Stimulated activated CD4-positive, alpha-beta T cell treated with anti-CD3 and anti-CD28 coated beads, Interleukin-4, amount 100 ng/mL, for 1 hour (primary cell): ENCODE results near the gene ALDH3B1.

Source experiments
- DNase-seq: peaks from one replicate; pipeline ENCODE4 v3.0.0-alpha.2; 2020

The ALDH3B1 gene

DNA sequence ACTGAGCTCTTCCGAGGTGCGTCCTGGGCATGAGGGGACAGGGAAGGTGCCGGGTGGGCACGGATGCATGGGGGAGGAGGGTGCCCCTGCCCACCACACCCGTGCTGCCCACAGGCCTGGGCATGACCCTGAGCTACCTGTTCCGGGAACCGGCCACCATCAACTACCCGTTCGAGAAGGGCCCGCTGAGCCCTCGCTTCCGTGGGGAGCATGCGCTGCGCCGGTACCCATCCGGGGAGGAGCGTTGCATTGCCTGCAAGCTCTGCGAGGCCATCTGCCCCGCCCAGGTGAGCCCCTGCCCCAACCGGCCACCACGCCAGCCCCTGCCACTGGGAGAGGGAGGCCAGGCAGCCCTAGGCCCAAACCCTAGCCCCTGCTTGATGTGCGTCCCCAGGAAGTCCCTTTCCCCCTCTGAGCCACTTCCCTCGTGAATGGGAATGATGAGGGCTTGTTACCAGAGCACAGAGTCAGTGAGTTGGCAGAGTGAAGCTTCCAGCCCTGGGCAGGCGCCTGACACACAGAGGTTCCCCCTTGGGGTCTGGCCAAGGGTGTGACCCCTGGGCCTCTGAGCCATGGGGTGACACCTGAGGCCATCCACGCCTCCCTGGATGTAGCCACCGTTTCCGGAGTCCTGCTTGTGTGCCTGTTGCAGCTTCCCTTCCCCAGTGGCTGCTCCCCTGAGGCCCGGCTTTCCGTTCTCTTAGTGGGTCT is 23.0 kb downstream of the ALDH3B1 start:
- DNase-seq = no peak

DNA sequence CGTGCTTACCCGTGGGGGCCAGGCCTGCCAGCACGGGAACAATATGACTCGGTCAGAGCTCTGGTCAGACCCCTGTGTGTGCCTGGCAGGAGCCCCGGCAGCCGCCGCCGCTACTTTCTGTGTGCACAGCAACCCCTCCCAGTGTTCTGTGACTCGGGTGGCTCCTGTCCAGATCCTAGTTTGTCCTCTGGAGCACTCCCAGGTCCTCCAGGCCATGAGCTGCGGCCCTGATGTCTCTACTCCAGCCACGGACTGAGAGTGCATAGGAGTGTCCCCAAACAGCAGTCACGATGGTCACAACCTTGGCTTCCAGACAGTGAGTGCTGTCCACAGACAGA is 23.6 kb downstream of the ALDH3B1 start:
- DNase-seq = no peak

DNA sequence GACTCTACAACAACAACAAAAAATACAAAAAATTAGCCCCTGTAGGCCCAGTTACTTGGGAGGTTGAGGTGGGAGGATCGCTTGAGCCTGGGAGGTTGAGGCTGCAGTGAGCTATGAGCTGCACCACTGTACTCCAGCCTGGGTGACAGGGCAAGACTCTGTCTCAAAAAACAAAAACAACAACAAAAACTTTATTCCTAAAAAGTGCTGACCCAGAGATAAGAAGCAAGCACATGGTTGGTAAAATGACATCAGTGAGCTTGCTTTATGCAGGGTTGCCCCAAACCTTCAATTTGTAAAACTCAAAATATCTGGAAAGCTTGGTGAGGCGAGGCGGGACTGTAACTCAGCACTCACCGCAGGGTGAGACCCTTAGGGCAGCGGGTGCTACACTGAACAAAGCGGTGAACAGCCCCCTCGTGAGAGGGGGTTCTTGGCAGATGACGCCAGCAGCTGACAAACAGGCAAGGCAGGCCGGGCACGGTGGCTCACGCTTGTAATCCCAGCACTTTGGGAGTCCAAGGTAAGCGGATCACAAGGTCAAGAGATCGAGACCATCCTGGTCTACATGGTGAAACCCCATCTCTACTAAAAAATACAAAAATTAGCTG is 25.2 kb downstream of the ALDH3B1 start:
- DNase-seq = no peak

DNA sequence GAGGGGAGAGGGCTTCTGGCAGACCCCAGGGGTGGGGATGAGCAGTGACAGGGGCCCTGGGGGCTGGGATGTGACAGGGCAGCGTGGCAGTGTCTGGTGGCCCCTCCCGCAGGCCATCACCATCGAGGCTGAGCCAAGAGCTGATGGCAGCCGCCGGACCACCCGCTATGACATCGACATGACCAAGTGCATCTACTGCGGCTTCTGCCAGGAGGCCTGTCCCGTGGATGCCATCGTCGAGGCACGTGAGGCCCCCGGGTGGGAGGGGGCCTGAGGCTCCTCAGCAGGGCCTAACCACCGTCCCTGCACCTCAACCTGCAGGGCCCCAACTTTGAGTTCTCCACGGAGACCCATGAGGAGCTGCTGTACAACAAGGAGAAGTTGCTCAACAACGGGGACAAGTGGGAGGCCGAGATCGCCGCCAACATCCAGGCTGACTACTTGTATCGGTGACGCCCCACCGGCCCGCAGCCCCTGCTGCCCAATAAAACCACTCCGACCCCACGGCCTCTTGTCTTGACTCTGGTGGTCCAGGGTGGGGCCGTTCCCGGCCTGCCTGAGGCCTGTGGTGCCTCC is 26.1 kb downstream of the ALDH3B1 start:
- no peak for DNase-seq

DNA sequence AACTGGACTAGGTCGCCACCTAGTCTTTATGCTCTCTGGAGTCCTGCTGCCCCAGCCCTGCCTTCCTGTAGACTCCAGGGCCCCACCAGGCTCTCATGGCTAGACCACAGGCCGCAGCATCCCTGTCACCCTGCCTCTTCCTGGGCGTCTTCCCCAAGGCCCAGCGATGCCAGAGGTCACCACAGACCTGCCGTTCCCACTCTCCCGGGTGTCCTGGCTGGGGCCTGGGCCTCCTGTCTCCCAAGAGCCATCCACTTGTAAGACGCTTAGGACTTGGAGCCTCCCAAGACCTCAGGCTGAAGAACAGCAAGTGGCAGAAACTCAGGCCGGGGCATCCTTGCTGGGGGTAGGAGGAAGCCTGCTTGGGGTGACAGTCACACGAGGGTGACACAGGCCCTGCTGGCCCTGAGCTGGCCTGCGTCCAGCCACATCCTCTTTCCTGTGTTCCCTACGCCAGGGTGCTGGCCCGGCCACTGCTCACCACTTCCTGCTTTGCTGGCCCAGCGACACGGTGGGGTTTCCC is 26.7 kb downstream of the ALDH3B1 start:
- DNase-seq = no peak

DNA sequence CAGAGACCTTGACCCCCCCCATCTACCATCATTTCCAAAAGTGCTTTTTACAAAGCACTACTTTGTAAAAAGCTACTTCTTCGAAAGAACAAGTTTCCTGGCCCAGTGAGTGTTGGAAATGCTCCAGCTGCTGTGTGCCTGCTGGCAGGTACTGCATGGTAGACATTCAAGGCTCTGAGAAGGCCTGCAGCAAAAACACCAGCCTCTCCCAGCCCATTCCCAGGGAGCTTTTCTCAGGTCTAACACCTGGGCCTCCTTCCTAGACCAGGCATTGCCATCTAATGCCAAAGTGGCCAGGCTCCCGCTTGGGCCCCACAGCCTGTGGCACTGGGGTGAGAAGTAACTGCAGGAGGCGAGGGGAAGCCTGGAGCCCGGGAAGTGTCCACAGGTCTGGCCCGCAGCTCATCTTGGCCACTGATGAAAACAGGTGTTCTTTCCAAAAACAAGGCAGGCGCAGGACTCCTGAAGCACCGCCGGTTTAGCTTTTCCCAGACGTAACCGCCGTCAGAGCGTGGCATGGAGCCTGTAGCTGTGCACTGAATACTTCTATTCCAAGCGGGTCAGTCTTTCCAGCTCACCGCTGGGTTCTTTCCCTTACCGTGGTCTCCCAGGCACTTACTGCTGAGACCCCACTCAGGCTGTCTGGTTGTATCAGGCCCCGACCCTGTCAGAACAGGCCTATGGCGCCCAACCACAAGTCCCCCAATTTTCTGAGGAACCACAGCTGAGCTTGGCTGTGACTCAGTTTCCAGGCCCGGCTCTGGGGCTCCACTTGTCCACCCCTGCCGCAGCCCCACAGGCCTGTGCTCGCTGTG is 27.5 kb downstream of the ALDH3B1 start:
- DNase-seq = no peak

DNA sequence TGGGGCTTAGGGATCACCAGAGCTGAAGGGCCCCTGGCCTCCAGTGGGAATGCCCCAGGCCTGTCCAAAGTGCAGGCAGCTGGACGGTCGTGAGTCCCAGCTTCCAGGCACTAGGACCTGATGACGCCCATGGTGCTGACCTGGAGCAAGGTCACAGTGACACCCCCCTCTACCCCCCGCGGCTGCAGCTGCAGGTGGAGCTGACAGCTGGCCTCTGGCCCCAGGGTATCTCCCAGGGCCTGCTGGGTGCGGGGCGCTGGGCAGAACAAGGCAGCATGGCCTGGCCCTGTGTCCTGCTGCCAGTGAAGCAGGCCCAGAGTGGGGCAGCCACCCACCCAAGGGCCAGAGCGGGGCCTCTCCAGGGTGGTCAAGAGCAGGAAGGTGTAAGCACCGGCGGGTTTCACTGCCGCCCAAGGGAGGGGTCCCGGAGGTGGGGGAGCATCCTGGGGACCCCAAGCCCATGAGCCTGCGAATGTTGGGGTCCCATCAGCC is 28.1 kb downstream of the ALDH3B1 start:
- DNase-seq = no peak

DNA sequence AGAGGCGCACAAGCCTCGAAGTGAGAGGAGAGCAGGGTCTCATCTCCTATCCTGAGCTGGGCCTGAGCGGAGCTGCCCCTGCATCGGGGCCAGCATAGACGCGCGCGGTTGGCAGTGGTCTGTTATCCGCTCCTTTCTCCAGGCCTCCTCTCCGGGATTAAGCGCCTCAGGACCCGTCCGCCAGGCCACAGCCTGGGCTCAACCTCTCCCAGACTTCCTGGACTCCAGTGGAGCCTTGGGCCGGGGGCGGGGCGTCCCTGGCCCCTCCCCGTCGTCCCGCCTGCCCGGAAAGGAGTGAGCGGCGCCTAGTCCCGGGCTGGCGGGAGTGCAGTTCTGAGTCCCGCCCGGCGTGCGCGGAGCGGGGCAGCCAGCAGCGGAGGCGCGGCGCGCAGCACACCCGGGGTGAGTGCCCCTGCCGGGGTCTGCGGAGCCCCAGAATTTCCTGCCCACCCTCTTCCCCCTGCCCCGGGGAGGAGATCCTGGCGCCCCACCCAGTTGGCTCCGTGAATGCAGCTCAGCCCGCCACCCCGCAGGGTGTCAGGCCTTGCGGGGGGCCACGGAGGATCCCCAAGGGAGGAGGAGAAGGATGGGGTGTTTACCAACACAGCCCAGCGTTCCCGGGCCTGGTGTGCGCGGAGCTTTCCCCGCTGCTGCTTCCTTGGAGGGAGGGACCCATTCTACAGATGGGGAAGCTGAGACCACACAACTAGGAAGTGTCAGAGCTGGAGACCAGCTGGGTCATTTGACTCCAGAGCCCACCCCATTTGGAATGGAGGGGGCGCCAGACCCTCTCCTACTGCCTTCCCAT is 28.8 kb downstream of the ALDH3B1 start, which contains the start of gene TCIRG1:
TCIRG1 (plus strand) TSS at position 308 of the 808 bp plus-strand sequence. CDS start 2,247 bp downstream, outside the sequence.
- DNase-seq = peak; percentile 63

DNA sequence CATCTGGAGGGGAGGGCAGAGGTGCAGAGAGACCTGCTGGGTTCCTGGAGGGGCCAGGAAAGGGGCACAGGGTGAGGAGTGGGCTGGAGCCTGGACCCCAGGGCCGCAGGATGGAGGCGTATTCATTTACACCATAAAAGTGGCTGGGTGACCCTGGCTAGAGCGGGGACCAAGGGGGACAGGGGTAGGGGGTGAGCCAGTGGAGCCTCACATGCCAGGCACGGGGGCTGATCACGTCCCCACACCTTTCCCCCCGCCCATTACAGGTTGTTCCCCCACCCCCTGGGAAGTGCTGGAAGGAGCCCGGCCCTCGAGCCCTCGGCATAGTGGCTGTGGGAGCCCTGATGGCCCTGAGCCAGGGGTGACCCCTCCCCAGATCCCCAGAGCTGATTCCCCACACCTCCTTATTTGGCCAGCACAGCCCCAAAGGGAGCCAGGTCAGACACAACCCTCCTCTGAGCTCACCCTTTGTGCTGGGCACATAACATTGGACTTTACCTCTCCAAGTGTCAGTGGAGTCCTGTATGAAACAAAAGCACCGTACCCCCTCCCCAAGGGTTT is 29.5 kb downstream of the ALDH3B1 start:
- DNase-seq = no peak

DNA sequence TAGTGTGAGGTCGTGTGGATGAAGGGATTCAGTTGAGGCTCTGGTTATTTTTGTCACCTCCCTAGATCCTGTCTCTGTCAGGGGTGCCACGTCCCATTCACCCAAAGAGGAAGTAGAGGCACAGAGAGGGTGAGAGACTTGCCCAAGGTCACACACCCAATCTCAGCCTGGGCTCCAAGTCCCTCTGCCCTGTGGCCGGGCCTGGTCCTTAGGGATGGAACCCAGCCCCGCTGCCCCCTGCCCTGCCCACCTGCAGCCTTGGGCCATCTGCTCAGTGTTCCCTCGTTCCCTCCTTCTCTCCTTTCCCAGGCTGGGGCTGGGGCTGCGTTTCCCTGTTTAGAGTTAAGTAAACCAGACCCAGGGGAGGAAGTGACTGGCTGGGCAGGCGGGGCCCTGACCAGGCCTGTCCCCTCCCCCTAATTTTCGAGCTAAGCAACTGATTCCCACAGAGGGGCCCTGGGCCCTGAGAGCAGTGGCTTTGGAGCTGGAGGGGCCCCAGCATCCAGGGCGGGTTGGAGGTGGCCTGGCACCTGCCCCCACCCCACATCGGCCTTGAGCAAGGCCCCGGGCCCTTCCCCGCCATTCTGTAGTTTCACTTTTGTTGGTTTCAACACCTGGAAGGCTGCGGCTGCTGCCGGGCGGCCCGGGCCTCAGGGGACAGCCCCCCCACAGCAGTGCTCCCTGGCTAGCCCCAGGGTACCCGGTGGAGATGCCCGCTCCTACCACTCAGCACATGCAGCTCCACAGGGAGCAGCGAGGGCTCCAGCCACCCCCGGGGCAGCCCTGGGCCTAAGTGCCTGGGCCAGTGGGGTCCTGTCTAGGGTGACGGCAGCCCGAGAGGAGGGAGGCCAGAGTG is 30.2 kb downstream of the ALDH3B1 start:
- peak; percentile 54 for DNase-seq

DNA sequence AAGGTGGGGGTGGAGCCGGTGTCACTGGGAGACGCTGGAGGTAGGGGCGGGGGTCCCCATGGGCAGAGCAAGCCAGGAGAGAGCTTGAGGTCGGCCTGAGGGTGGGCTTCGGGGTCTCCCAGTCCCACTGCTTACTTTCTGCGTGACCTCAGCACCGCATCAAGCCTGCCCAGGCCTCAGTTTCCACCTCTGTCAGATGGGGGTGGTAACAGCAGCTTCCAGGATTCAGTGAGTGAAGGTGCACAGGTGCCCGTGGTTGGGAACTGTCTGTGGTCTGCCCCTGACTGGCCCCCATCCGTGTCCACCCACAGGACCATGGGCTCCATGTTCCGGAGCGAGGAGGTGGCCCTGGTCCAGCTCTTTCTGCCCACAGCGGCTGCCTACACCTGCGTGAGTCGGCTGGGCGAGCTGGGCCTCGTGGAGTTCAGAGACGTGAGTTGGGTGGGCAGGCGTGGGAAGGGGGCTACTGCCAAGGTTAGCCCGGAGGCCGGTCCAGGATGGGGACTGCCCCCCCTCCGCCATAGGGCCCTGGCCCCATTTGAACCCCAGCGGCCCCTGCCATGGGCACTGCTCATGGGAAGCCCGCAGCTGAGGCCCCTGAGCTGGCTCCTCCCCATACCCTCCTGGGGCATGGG is 30.9 kb downstream of the ALDH3B1 start:
- no peak for DNase-seq

DNA sequence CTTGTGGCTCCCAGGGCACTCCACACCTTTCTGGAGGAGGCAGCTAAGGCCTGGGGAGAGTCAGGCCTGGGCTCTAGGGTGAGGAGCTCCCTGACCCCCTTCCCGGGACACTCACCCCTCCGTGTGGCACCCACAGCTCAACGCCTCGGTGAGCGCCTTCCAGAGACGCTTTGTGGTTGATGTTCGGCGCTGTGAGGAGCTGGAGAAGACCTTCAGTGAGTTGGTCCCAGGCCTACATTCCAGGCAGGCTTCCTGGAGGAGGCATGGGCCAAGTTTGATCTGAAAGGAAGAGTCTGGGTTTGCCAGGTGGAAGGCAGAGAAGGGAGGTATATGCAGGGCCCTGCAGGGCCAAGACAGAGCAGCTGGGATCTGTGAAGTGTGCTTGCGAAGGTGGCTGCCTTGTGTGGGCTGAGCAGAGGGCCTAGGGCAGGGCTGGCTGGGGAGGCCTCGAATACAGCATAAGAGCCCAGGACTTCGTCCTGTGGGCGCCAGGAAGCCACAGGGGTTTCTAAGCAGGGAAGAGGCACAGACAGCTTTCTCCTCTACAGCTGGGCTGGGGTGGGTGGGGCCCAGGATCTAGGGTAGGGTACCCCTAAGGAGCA is 31.6 kb downstream of the ALDH3B1 start:
- DNase-seq = no peak

DNA sequence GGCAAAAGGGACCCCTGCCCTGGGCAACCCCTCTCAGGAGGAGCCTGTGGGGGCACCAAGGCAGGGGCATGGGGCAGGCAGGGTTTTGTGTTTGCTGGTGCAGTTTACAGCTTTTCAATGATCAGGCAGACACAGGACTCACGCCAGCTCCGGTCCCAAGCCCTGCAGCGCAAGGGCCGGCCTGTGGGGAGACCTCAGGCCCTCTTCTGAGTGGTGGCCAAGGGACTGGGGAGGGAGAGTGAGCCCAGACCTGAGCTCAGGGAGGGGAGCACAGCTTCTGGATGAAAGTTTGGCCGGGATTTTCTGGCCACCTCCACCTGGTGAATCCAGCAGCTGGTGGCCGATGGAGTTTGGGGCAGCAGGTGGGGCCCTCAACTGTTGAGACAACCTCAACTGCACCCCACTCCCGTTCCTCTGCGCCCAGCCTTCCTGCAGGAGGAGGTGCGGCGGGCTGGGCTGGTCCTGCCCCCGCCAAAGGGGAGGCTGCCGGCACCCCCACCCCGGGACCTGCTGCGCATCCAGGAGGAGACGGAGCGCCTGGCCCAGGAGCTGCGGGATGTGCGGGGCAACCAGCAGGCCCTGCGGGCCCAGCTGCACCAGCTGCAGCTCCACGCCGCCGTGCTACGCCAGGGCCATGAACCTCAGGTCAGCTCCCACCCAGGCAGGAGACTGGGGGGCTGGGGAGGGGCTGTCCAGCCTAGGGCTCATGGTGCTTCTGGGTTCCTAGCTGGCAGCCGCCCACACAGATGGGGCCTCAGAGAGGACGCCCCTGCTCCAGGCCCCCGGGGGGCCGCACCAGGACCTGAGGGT is 32.3 kb downstream of the ALDH3B1 start:
- DNase-seq = no peak

DNA sequence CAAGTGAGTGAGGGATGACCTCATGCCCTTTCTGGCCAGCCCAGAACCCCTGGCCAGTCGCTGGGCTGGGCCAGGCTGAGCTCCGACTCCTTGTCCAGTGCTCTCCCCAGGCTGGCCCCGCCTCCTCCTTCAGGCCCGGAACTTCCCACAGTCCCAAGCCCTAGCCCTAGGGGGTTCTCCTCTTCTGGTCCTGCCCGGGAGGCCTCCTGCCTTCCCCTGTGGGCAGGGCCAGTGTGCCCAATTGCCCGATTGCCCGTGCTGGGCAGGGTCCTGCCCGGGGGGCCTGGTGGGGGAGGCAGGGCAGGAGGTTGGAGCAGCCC is 32.9 kb downstream of the ALDH3B1 start:
- DNase-seq = no peak

DNA sequence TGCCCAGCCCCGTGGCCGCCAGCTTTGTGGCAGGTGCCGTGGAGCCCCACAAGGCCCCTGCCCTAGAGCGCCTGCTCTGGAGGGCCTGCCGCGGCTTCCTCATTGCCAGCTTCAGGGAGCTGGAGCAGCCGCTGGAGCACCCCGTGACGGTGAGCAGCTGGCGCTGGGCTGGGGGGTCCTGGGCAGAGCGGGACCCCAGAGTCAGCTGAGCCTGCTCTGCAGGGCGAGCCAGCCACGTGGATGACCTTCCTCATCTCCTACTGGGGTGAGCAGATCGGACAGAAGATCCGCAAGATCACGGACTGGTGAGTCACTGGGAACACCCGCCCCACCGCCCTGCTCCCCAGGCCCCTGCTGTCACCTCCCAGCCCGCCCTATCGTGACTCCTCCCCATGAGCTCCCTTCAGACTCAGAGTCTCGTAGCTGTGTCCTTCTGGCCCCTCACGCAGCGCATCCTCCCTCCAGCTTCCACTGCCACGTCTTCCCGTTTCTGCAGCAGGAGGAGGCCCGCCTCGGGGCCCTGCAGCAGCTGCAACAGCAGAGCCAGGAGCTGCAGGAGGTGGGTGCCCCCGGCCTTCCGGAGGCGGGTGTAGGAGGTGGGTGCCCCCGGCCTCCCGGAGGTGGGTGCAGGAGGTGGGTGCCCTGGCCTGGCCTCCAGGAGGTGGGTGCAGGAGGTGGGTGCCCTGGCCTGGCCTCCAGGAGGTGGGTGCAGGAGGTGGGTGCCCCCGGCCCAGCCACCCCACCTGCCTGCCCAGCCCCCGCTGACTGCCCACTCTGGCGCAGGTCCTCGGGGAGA is 33.4 kb downstream of the ALDH3B1 start:
- no peak for DNase-seq

DNA sequence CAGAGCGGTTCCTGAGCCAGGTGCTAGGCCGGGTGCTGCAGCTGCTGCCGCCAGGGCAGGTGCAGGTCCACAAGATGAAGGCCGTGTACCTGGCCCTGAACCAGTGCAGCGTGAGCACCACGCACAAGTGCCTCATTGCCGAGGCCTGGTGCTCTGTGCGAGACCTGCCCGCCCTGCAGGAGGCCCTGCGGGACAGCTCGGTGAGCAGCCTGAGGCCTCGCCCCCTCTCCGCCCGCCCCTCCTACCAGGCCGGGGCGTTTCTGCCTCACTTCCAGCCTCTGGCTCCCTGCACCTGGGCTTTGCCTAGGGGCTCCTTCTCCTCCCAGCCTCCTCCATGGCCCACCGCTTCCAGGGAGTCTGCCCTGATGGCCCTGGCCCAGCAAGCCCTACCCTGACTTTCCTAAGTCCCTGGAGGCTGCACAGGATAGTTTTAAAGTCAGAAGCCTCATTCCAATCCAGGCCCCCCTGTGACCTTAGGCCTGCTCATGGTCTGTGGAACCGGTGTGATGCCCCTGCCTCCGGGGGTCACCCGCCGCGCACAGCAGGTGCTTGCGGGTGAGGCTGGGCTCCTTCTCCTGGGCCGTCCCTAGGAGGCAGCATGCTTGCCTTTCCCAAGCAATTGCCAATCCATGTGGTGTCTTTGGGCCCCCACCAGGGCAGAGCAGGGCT is 34.2 kb downstream of the ALDH3B1 start:
- no peak for DNase-seq

DNA sequence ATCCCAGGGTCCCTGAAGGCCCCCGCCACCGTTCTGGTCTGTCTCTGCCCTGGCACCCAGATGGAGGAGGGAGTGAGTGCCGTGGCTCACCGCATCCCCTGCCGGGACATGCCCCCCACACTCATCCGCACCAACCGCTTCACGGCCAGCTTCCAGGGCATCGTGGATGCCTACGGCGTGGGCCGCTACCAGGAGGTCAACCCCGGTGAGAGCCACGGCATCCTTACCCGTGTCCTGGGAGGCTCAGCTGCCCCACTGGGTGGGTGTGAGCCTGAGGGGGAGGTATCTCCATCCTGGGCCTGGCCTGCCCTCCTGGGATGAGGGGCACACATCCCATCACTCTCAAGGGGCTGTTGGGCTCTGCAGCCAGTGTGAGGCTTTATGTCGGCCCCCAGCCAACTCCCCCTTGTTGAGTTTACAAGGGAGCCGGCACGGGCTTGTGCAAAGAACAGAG is 34.8 kb downstream of the ALDH3B1 start:
- no peak for DNase-seq
